ENCODE data around the gene GPR152.
"Not testable (repeated sequence)": the region's sequence is repeated elsewhere in the genome, so short reads cannot be mapped to it uniquely, and the experiment has no call there.

Gene GPR152

DNA sequence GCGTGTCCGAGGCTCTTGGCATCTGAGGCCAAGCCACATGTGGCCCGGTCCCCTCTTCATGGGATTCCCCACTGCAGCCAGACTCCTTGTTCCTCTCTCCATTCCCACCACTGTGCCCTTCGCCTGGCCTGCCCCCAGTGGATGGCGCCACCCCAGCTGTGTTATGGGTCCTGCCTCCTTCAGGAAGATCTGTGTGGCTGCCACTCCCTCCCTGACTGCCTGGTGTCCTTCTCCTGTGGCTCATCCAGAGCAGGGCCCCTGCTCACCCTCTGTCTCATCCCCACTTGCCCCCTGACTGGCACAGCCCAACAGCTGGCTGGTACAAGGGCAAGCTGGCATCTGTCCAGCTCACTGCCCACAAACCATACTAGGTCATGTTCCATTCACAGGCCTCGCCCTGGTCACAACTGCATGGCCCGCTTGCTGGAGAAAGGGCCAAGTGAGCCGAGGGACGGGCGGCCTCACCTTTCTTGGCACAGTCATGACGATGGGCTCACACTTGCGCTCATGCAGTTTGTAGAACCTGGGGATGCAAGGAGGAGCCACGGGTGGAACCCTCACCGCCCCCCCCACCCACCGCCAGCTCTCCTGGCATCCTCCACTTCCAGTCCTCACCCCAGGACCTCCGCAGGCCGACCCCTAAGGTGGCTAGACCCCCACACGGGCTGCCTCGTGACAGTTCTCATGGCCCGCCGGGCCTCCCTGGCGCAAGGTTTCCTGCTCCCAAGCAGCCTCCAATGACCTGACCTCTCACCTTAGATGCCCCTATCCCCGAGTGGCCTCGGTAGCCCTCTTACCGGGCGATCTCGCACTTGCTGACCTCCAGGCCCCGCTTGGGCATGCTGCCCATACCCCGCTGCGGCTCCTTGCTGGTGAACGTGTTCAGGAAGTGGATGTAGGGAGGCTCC is 13.0 kb downstream of the GPR152 start:
- DNase-seq (ENCODE audit: low spot score) = no peak

DNA sequence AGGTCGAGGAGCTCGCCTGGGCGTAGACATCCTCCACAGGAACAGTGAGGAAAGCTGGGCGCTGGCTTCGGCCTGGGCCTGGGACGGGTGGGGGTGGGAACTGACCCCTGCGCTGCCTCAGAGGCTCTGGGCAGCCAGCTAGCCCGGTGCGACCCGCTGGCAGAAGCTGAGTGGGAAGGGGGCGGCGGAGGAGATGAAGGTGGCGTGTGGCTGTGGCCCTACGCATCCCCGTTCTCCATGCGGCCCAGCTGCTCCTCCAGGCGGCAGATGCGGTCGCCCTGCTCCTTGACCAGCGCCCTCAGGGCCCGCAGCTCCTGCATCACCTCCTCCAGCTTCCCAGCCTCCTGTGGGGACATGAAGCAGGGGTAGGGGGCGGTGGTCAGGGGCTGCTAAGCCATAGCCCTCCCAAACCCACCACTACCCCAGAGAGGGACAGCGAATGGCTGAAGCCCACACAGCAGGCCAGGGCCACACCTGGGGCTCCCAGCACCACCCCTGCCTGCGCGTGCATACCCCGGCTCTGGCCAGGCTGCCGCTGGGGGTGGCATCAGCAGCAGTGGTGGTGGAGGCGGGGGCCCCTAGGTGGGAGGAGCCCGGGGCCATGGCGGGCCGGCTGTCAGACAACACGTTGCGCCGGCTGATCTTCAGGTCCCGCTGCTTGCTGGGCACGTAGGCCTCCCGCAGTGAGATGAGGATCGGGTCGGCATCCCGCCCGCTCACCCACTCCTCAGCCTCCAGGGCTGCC is 14.2 kb downstream of the GPR152 start:
- DNase-seq (ENCODE audit: low spot score) = no peak

DNA sequence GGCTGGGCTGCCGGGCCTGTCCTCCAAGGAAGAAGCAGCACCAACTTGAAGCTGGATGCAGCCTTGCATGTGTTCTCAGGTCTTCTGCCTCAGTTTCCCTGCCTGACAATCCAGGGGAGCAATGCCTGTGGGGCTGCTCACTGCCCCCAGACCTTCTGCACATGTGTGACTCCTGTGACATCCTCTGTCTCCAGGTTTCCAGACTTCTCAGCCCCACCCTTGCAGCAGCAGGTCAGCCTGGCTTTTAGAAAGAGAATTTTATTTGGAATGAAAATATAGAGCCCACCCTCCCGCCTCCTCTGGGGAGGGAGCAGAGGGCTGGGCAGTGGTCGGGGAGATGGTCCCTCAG is 14.7 kb downstream of the GPR152 start:
- DNase-seq (ENCODE audit: low spot score) = no peak

DNA sequence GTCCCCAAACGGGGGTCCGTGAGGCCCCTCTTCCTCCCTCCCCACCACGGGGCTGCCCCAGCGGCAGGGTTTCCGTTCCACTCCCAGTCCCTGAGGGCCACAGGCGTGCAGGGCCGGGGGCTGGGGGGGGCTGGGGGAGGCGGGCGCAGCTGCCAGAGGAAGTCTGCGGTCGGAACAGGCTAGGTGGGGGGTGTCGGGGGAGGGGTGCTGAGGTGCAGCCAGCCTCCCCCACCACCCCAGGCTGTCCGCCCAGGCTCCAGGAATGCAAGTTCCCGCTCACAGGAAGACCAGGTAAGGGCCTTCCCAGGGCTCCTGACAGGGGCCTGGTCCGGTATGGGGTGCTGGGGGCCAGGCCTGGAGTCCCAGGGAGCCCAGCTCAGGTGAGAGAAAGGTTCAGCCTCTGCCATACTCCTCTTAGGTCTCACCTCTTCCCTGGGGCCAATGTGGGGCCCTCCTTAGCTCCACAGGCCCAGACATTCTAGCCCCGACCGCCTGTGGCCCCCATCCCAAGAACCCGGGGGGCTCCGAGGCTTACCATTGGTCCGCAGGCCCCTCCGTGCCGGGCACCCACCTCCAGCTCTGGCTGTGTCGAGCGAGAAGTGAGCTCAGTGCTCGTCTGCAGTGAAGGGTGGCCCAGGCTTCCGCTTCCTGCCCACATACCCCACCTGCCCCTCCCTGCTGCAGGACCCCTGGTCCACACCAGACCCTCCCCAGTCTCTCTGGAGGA is 15.3 kb downstream of the GPR152 start, which contains the start of gene PTPRCAP:
PTPRCAP (minus strand) TSS at position 601 of the 727 bp plus-strand sequence; CDS start at position 538, 63 bp downstream.
- no peak for DNase-seq (ENCODE audit: low spot score)

DNA sequence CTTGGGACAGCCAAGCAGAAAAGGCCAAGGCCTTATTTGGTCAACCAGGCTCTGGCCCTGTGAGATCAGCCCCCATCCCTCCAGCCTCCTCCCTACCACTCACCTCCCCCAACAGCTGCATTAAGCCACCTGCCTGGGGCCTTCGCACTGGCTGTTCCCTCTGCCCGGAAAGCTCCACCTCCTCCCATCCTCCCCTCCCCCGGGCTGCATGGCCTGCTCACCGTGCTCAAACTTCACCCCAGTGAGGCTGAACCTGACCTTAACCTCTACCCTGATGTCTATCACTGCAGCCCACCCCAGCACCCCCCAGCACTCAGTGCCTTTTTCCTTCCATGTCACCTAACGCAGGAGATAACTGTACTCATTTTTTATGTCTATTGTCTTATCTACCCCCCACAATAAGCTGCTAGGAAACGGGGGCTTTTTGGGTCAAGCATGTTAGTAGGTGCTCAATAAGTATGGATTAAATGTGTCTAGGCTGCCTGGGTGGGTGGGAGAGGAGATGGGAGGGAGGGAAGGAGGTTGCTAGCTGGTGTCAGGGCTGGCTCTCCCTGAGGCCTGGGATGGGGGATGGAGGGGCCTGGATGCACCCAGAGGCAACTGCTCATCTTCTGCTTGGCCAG is 16.0 kb downstream of the GPR152 start:
- DNase-seq (ENCODE audit: low spot score) = no peak

DNA sequence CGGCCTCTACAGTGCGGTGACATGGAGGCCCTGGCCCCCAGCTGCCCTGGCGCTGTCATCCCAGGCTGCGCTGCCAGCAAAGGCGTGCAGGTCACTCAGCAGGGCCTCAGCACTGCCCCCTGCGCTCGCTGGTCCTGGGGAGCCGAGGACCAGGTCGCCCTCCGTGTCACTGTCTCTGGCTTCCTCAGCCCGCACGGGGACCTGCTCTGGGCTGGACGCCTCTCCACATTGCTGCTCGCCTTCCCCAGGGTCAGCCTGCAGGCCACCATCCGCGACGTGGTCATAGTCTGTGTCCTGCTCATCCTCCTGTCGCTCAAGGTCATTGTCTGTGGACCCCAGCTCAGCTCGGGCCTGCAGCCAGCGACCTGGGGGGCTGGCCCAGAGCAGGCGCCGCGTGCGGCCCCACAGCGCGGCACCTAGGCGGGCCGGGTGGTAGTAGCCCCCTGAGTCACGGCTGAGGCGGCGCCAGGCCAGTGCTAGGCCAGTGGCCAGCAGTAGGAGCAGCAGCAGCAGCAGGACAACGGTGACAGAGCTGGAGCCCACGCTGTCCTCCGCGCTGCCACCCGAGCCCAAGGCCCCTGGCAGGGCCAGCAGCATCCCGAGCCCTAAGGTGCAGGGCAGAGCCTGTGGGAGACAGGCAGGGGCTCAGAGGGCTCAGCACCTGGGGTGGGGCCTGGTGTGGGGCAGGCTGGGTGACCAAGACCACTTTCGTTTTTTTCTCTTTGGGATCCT is 16.6 kb downstream of the GPR152 start:
- DNase-seq (ENCODE audit: low spot score) = no peak

DNA sequence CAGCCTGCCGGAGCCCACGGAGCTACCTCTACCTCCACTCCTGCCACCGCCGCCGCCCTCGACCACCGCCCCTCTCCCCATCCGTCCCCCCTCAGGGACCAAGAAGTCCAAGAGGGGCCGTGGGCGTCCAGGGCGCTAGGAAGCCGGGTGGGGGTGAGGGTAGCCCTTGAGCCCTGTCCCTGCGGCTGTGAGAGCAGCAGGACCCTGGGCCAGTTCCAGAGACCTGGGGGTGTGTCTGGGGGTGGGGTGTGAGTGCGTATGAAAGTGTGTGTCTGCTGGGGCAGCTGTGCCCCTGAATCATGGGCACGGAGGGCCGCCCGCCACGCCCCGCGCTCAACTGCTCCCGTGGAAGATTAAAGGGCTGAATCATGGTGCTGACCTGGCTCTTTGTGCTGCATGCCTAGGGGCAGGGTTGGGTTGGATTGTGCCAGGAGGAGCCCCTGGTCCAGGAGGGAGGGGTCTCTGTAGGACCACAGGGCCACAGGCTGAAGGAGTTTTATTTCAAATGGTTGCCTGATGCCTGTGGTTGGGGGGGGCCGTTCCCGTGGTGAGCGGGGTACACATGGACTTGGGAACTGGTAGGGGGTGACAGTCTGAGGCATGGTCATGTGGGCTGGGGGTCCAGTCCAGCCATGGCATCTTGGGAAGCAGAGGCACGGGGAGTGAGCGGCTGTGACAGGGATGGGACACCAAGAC is 17.4 kb downstream of the GPR152 start:
- no peak for DNase-seq (ENCODE audit: low spot score)

DNA sequence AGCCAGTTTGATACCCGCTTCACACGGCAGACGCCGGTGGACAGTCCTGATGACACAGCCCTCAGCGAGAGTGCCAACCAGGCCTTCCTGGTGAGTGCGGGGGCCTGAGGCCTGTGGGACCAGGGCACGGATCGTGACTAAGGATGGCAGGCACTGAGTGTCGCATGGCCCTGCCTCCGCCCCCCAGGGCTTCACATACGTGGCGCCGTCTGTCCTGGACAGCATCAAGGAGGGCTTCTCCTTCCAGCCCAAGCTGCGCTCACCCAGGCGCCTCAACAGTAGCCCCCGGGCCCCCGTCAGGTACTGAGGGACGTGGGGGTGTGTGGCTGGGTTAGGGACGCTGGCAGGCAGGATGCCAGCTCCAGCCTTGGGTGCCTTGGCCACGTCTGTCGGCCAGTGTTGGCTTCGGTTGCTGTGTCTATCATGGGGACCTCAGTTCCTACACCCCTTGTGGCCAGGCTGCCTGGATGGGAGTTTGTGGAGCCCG is 18.1 kb downstream of the GPR152 start:
- DNase-seq (ENCODE audit: low spot score) = no peak

DNA sequence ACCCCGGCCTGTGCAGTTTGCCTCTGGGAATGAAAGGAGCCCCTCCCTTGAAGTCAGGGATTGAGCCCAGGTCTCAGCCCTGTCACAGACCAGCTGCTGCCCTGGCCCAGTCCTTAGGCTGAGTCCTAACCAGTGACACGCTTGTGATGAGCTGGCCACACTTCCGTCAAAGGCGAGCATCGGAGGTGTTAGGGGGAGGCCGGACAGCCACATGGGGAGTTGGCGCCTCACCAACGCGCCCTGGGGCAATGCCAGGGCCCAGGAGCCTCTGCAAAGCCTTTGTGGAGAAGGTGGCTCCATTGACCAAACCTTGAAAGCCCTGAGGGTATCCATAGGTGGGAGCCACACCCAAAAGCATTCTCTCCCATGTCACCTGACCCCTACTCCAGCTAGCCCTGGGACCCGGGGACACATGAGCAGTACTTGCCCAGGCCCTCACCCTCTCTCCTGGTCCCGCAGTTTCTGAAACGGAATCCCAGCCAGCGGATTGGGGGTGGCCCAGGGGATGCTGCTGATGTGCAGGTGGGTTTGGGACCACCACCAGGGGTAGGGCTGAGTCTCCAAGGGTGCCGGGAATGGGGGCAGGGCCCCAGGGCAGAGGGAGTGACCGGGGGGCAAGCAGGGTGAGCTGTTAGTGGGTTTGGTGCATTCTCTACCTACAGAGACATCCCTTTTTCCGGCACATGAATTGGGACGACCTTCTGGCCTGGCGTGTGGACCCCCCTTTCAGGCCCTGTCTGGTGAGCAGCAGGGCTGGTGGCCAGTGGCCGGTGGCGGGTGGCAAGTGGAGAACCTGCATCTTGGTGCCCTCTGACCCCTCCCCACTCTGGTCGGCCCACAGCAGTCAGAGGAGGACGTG is 18.8 kb downstream of the GPR152 start:
- no peak for DNase-seq (ENCODE audit: low spot score)

DNA sequence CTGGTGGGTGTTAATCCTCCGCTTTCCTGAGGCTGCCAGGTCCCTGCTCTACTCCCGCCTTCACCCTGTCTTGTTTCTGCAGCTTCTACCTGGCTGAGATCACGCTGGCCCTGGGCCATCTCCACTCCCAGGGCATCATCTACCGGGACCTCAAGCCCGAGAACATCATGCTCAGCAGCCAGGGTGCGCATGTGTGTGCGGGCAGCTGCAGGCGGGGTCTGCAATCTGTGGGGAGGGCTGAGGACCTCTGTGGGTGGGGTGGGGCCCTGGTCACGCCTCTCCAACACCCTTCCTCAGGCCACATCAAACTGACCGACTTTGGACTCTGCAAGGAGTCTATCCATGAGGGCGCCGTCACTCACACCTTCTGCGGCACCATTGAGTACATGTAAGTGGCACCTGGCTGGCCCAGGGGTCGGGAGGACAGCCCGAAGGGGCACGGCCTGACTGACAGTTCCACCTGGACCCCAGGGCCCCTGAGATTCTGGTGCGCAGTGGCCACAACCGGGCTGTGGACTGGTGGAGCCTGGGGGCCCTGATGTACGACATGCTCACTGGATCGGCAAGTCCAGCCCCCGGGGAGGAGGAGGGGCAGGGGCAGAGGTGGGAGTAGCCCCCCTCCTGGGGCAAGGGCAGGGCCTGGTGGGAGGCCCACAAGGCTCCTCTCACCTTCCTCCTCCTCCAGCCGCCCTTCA is 19.7 kb downstream of the GPR152 start:
- no peak for DNase-seq (ENCODE audit: low spot score)

DNA sequence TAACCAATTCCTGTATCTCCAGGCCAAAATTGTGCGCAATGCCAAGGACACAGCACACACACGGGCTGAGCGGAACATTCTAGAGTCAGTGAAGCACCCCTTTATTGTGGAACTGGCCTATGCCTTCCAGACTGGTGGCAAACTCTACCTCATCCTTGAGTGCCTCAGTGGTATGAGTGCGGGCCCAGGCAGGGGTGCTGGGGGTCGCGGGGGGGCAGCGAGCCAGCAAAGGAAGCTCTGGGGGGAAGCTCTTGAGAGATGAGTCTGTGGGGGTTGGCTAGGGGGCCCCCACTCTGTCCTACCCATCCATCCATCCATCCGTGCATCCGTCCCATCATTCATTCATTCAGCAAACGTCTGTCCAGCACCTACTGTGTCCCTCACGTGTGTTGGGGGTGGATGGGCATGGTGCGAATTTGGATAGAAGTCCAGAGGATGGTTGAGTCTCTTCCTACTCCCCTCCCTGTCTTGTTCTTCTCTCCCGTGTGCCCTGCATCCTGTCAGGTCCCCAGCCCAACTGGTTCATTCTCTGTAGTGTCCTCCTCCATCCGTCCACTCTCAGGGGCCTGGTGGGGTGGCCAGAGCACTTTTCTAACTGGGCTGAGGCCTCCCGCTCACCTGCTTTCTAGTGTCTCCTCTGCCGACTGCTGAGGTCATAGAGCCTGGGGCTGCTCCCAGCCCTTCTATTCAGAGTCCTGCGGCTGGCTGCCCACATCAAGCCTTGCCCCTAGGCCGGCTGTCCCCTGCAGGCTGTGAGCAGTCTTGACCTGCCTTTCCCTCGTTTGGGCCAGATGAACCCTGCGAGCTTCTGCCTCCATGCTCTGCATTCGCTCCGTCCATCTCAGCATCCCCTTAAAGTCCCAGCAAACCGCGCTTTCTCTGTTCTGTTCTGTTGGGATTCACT is 20.9 kb downstream of the GPR152 start:
- DNase-seq (ENCODE audit: low spot score) = no peak

DNA sequence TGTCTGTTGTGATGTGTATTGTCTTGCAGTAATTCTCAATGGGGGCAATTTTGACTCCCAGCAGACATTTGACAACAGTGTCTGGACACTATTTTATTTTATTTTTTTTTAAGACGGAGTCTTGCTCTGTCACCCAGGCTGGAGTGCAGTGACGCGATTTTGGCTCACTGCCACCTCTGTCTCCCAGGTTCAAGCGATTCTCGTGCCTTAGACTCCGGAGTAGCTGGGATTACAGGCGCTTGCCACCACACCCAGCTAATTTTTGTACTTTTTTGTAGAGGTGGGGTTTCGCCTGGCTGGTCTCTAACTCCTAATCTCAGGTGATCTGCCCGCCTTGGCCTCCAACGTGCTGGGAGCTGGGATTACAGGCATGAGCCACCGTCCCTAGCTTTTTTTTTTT is 22.8 kb downstream of the GPR152 start:
- no peak for DNase-seq (ENCODE audit: low spot score)

DNA sequence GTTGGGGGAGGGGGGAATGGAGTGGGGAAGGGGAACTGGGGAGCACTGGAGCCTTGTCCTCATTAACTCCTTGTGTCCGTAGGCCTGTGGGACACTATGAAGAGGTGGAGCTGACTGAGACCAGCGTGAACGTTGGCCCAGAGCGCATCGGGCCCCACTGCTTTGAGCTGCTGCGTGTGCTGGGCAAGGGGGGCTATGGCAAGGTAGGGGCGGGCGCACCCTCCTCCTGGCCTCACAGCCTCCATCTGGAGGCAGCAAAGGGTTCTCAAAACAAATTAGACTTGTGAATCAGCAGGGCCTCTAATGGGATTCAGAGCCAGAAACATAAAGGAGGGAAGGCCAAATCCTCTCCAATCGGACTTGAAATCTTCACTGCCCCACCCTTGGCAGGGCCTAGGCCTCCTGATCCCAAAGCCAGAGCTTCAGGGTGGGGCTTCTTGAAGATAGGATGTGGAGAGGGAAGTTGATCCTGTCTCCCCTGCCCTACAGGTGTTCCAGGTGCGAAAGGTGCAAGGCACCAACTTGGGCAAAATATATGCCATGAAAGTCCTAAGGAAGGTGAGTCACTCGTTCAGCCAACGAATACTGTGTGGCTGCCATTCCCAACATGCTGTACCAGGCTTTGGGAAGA is 23.4 kb downstream of the GPR152 start:
- no peak for DNase-seq (ENCODE audit: low spot score)

DNA sequence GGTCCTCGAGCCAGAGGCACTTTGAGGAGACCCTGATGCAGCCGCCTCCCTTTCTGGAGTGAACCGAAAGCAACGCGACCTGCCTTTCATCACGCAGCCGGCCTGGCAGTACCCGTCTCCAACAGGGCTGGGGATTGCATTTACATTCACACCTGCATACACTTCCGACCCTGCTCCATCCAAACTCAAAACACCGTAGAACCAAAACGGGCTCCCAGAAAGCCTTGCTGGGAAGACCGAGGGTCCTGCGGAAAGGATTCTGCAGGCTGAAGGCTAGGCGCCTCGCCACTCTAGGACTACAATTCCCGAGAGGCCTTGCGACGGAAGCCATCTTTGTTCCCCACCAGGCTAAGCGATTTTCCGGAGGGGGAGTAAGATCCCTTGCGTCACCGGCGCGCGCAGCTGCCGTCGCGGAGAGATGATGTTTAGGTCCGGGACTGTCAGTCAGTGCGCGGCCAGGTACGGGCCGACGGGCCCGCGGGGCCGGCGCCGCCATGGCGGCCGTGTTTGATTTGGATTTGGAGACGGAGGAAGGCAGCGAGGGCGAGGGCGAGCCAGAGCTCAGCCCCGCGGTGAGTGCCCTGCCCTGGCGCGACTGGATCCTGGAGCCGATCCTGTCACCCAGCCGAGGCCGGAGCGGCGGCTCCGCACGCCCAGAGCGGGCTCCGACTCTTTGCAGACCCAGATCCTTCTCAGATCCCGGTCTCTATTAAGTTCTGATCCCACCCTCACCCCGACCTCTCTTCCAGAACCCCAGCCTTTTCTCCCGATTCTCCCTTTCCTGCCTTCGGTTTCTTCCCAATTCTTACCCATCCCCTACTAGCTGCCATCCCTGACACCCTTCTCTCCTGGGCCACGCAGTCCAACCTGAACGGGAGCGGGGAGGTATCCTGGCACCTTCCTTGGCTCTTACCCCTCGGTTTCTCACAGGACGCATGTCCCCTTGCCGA is 24.2 kb downstream of the GPR152 start, which contains the start of gene RPS6KB2:
RPS6KB2 (plus strand) TSS at position 443 of the 950 bp plus-strand sequence; CDS start at position 495, 52 bp downstream.
- DNase-seq (ENCODE audit: low spot score) = peak; percentile 99

DNA sequence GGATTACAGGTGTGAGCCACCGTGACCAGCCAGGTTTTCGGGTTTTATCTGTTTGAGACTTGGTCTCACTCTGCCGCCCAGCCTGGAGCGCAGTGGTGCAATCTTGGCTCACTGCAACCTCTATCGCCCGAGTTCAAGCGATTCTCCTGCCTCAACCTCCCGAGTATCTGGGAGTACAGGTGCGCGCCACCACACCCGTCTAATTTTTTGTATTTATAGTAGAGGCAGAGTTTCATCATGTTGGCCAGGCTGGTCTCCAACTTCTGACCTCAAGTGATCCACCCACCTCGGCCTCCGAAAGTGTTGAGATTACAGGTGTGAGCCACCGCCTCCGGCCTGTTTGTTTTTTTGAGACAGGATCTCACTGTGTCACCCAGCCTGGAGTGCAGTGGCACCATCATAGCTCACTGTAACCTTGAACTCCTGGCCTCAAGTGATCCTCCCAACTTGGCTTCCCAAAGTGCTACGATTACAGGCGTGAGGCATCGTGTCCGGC is 25.1 kb downstream of the GPR152 start:
- not testable (repeated sequence) for DNase-seq (ENCODE audit: low spot score)

Data from COLO829 (cell line).